ENCODE measurements around the gene SLC8A2.
"Not testable (repeated sequence)": the region's sequence is repeated elsewhere in the genome, so short reads cannot be mapped to it uniquely, and the experiment has no call there.

DNA sequence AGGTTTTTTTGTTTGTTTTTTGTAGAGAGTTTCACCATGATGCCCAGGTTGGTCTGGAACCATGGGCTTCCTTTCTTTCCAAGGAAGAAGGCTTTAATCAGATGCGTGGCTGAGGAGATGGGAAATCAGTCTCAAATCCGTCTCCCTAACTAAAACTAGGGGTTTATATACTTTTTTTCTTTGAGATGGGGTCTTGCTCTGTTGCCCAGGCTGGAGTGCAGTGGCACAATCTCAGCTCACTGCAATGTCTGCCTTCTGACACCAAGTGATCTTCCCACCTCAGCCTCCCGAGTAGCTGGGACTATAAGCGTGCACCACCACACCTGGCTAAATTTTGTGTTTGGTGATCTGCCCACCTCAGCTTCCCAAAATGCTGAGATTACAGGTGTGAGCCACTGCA, 87.2 kb downstream of the SLC8A2 start:
- TF ChIP-seq CREM (IDR thresholded peaks at IDR 0.05; ENCODE audit: low read depth); POLR2AphosphoS5 (IDR thresholded peaks at IDR 0.05; ENCODE audit: low read length); RAD51 (IDR thresholded peaks at IDR 0.05); HDAC2 (IDR thresholded peaks at IDR 0.05); BHLHE40 (IDR thresholded peaks at IDR 0.05; ENCODE audit: borderline replicate concordance in 1 of 2, low read depth in 2 of 2, low read length in 1 of 2): not testable (repeated sequence)
- TF ChIP-seq, protein P1, sequence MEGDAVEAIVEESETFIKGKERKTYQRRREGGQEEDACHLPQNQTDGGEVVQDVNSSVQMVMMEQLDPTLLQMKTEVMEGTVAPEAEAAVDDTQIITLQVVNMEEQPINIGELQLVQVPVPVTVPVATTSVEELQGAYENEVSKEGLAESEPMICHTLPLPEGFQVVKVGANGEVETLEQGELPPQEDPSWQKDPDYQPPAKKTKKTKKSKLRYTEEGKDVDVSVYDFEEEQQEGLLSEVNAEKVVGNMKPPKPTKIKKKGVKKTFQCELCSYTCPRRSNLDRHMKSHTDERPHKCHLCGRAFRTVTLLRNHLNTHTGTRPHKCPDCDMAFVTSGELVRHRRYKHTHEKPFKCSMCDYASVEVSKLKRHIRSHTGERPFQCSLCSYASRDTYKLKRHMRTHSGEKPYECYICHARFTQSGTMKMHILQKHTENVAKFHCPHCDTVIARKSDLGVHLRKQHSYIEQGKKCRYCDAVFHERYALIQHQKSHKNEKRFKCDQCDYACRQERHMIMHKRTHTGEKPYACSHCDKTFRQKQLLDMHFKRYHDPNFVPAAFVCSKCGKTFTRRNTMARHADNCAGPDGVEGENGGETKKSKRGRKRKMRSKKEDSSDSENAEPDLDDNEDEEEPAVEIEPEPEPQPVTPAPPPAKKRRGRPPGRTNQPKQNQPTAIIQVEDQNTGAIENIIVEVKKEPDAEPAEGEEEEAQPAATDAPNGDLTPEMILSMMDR (IDR thresholded peaks at IDR 0.05 in 2 of 3, conservative IDR thresholded peaks at IDR 0.05 in 1 of 3; ENCODE audit: control insufficient read depth in 2 of 3, extremely low read depth in 1 of 3, insufficient read depth in 1 of 3, low read depth in 3 of 3, low read length in 3 of 3): not testable (repeated sequence)
